ENCODE results near the gene COL6A2. TPM values are rescaled to one million over a fixed set of nuclear protein-coding genes. Genes with fewer than 3 reads are reported as not detected.

Gene COL6A2
- total RNA-seq, 1 experiment from 2014 or later, result 87.0 TPM

DNA sequence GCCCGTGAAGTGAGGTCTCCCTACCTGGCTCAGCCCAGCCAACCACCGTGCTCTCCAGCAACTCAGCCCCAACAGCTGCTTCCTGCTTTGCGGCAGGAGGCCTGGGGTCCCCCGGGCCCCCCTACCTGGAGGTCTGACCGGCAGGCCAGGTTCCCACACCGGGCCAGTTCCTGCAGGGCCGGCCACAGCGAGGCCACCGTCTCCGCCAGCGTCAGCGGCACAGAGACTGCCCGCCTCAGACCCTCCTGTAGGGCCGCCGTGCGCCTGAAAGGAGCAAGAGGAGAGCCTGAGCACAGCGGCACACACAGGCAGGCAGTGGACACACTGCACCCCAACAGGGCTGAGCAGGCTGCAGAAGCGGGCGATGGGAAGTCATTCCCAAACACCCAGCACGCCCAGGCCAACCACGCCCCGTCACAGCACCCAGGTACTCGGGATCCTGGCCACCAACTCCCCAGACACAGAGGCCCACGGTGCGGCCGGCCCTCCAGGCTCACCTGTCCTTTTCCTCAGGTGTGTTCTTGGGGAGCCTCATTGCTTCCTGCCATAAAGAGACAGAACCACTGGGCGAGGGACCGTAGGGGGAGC is 40.6 kb downstream of the COL6A2 start:
- Histone ChIP-seq H3K79me2 (ENCODE audit: insufficient read depth, low read length) (no peaks in the 10 kb centered on the region), H3K27me3 (ENCODE audit: insufficient read depth, low read length) (no peaks in the 10 kb centered on the region), H3K4me2 (ENCODE audit: low read length) (no peak overlapping the region), H3K4me1 (ENCODE audit: control insufficient read depth in 1 of 2, insufficient read depth in 2 of 2, low read length in 2 of 2) (peaks cover 0 to 4% of the 10 kb centered on the region in 2 experiments; a peak in 1 of 4 replicates), H3K9ac (ENCODE audit: low read length) (no peak overlapping the region), H3K4me3 (replicated peaks in 1 of 2; ENCODE audit: low read depth in 1 of 2, low read length in 2 of 2) (no peak overlapping the region), H2AFZ (ENCODE audit: low read depth, low read length, poor library complexity, severe bottlenecking) (no peak overlapping the region), H3K9me3 (ENCODE audit: control insufficient read depth in 1 of 2, insufficient read depth in 1 of 2, low read depth in 1 of 2, low read length in 2 of 2) (no peaks in the 10 kb centered on the region), H3K9me2 (ENCODE audit: insufficient read depth) (no peaks in the 10 kb centered on the region), H4K20me1 (ENCODE audit: insufficient read depth) (no peaks in the 10 kb centered on the region), H3K36me3 (ENCODE audit: control insufficient read depth in 1 of 2, insufficient read depth in 2 of 2, low read length in 2 of 2) (no peaks in the 10 kb centered on the region), H3K27ac (ENCODE audit: low read depth, low read length) (no peak overlapping the region)
- intact Hi-C loops (cut with micrococcal nuclease), result no loop called here
- ATAC-seq (no peak), DNase-seq (ENCODE audit: low read depth, low spot score) (no peak)
- no TSS peak for BruUV-seq (replicated peaks)
- TF ChIP-seq TCF7L2 (IDR thresholded peaks at IDR 0.05; ENCODE audit: borderline replicate concordance, extremely low read depth, insufficient read depth, insufficient read length), result no peak
- ChIA-PET RAD21 (ENCODE audit: low non-redundant PET in 1 of 2, low total read pairs in 2 of 2, uncharacterized antibody in 2 of 2, unreplicated experiment in 2 of 2) (no interaction called here), CTCF (no interaction called here), POLR2A (no interaction called here)

DNA sequence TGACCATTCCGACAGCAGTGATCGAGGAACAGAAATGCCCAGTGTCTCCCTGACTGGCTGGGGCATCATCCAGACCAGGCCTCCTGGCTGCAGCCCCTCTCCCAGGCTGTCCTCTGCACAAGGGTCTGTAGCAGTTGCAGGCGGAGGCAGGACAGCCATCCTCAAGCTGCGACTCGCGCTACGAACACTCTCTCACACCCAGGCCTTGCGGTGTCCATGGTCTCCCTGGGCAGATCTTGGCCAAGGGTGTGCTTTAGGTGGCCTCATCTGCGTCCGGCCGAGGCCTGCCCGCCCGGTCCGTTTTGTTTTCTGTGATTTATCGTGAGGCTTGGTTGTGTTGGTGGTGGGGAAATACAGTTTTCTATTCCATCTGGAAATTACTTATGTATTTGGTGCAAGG is 41.8 kb downstream of the COL6A2 start:
- no peaks in the 10 kb centered on the region for H3K9me2 ChIP-seq (ENCODE audit: insufficient read depth)
- no peak overlapping the region for H3K4me2 ChIP-seq (ENCODE audit: low read length)
- RAD21 ChIA-PET (ENCODE audit: low non-redundant PET in 1 of 2, low total read pairs in 2 of 2, uncharacterized antibody in 2 of 2, unreplicated experiment in 2 of 2), result no interaction called here
- H3K79me2 ChIP-seq (ENCODE audit: insufficient read depth, low read length), result no peaks in the 10 kb centered on the region
- DNase-seq (ENCODE audit: low read depth, low spot score) (no peak), ATAC-seq (no peak)
- H3K27ac ChIP-seq (ENCODE audit: low read depth, low read length), result no peak overlapping the region
- no peaks in the 10 kb centered on the region for H3K9me3 ChIP-seq (ENCODE audit: control insufficient read depth in 1 of 2, insufficient read depth in 1 of 2, low read depth in 1 of 2, low read length in 2 of 2)
- intact Hi-C loops (cut with micrococcal nuclease), result loop anchor here (5.0 to 10.0 kb wide), 2 partner anchors 88 to 145 kb away; partner anchors contain the start of genes LSS, MCM3AP and YBEY
- CTCF ChIA-PET, result no interaction called here
- H3K4me1 ChIP-seq (ENCODE audit: control insufficient read depth in 1 of 2, insufficient read depth in 2 of 2, low read length in 2 of 2), result peaks cover 0 to 11% of the 10 kb centered on the region in 2 experiments; a peak in 1 of 4 replicates
- POLR2A ChIA-PET, result no interaction called here
- H4K20me1 ChIP-seq (ENCODE audit: insufficient read depth), result no peaks in the 10 kb centered on the region
- H3K36me3 ChIP-seq (ENCODE audit: control insufficient read depth in 1 of 2, insufficient read depth in 2 of 2, low read length in 2 of 2), result no peaks in the 10 kb centered on the region
- no peak overlapping the region for H2AFZ ChIP-seq (ENCODE audit: low read depth, low read length, poor library complexity, severe bottlenecking)
- no TSS peak for BruUV-seq (replicated peaks)
- no peak overlapping the region for H3K4me3 ChIP-seq (replicated peaks in 1 of 2; ENCODE audit: low read depth in 1 of 2, low read length in 2 of 2)
- no peaks in the 10 kb centered on the region for H3K27me3 ChIP-seq (ENCODE audit: insufficient read depth, low read length)
- H3K9ac ChIP-seq (ENCODE audit: low read length), result no peak overlapping the region
- TF ChIP-seq, protein P1, sequence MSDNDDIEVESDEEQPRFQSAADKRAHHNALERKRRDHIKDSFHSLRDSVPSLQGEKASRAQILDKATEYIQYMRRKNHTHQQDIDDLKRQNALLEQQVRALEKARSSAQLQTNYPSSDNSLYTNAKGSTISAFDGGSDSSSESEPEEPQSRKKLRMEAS (IDR thresholded peaks at IDR 0.05), result no peak
- no peak for TF ChIP-seq SP1 (IDR thresholded peaks at IDR 0.05; ENCODE audit: low read depth)
- TF ChIP-seq SRF (IDR thresholded peaks at IDR 0.05; ENCODE audit: low read depth), result no peak
- TF ChIP-seq EGR1 (IDR thresholded peaks at IDR 0.05; ENCODE audit: low read depth), result no peak
- TF ChIP-seq POLR2A (IDR thresholded peaks at IDR 0.05; ENCODE audit: borderline replicate concordance, extremely low read depth, insufficient read depth, insufficient read length), result no peak
- TF ChIP-seq EZH2phosphoT487 (IDR thresholded peaks at IDR 0.05; ENCODE audit: borderline replicate concordance), result no peak
- TF ChIP-seq SIN3A (IDR thresholded peaks at IDR 0.05; ENCODE audit: low read depth), result no peak
- TF ChIP-seq JUND (IDR thresholded peaks at IDR 0.05), result no peak
- no peak for TF ChIP-seq EZH2 (IDR thresholded peaks at IDR 0.05)
- no peak for TF ChIP-seq FOSL1 (IDR thresholded peaks at IDR 0.05; ENCODE audit: low read depth)
- no peak for TF ChIP-seq YY1 (IDR thresholded peaks at IDR 0.05; ENCODE audit: extremely low read depth, insufficient replicate concordance, low read depth, low read length)
- TF ChIP-seq TCF7L2 (IDR thresholded peaks at IDR 0.05; ENCODE audit: borderline replicate concordance, extremely low read depth, insufficient read depth, insufficient read length), result no peak
- TF ChIP-seq CBX3 (IDR thresholded peaks at IDR 0.05; ENCODE audit: low read depth), result no peak
- no peak for TF ChIP-seq ELF1 (IDR thresholded peaks at IDR 0.05; ENCODE audit: borderline replicate concordance, low read depth)
- no peak for TF ChIP-seq ZFX (IDR thresholded peaks at IDR 0.05)
- TF ChIP-seq, protein P2, sequence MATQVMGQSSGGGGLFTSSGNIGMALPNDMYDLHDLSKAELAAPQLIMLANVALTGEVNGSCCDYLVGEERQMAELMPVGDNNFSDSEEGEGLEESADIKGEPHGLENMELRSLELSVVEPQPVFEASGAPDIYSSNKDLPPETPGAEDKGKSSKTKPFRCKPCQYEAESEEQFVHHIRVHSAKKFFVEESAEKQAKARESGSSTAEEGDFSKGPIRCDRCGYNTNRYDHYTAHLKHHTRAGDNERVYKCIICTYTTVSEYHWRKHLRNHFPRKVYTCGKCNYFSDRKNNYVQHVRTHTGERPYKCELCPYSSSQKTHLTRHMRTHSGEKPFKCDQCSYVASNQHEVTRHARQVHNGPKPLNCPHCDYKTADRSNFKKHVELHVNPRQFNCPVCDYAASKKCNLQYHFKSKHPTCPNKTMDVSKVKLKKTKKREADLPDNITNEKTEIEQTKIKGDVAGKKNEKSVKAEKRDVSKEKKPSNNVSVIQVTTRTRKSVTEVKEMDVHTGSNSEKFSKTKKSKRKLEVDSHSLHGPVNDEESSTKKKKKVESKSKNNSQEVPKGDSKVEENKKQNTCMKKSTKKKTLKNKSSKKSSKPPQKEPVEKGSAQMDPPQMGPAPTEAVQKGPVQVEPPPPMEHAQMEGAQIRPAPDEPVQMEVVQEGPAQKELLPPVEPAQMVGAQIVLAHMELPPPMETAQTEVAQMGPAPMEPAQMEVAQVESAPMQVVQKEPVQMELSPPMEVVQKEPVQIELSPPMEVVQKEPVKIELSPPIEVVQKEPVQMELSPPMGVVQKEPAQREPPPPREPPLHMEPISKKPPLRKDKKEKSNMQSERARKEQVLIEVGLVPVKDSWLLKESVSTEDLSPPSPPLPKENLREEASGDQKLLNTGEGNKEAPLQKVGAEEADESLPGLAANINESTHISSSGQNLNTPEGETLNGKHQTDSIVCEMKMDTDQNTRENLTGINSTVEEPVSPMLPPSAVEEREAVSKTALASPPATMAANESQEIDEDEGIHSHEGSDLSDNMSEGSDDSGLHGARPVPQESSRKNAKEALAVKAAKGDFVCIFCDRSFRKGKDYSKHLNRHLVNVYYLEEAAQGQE (IDR thresholded peaks at IDR 0.05; ENCODE audit: low read depth), result no peak
- TF ChIP-seq CEBPB (IDR thresholded peaks at IDR 0.05; ENCODE audit: low read depth), result no peak

All from HCT116 (cell line).